IMR-90 (cell line): Measurements from ENCODE around the gene ANO9. TPM values are rescaled to one million over a fixed set of nuclear protein-coding genes. Genes with fewer than 3 reads are reported as not detected.

ENCODE experiments used
- ATAC-seq: fragments of 200-7000 bp; cut with Tn5 transposase; 2 replicates; pipeline ENCODE4 v1.9.1; 2020; ENCODE audit warnings: low read depth, mild to moderate bottlenecking, moderate library complexity
- BruUV-seq: library from RNA; stranded (reverse); fragments of 400-500 nt; replicated peaks from 2 replicates; lab custom pipeline; 2021; lab: Mats Ljungman, UMichigan
- CTCF ChIA-PET: fragments of 300-600 bp; formaldehyde crosslinking; extraction: SDS; loops from one replicate; lab custom pipeline; 2021; ENCODE audit warnings: antibody characterized with exemption; lab: Yijun Ruan, JAX
- POLR2A ChIA-PET: fragments of 300-600 bp; sonication (Branson Sonifier 250); formaldehyde crosslinking; loops from one replicate; lab custom pipeline; 2022; ENCODE audit warnings: antibody characterized with exemption; ENCODE audit not compliant: unreplicated experiment; lab: Charles Lee
- DNase-seq: peaks from one replicate; pipeline ENCODE4 v3.0.0; 2013
- H2AFZ ChIP-seq: replicated peaks from 2 replicates; pipeline ENCODE3; 2013; ENCODE audit warnings: low read length, mild to moderate bottlenecking; ENCODE audit not compliant: poor library complexity
- H2AK5ac ChIP-seq: 2 replicates; pipeline ENCODE4 v1.6.1; 2013; ENCODE audit warnings: low read depth, low read length, inconsistent platforms
- H2AK9ac ChIP-seq: replicated peaks from 2 replicates; pipeline ENCODE3; 2013; ENCODE audit warnings: mild to moderate bottlenecking, low read depth, low read length, moderate library complexity; ENCODE audit not compliant: poor library complexity
- H2BK120ac ChIP-seq: 2 replicates; pipeline ENCODE4 v1.6.1; 2013; ENCODE audit warnings: low read depth, low read length, inconsistent platforms
- H2BK15ac ChIP-seq: 3 replicates; pipeline ENCODE4 v1.6.1; 2013; ENCODE audit warnings: low read depth, low read length, inconsistent platforms
- H2BK20ac ChIP-seq: 2 replicates; pipeline ENCODE4 v1.6.1; 2013; ENCODE audit warnings: low read depth, mild to moderate bottlenecking, inconsistent platforms, low read length, moderate library complexity
- H2BK5ac ChIP-seq: 2 replicates; pipeline ENCODE4 v1.6.1; 2013; ENCODE audit warnings: mild to moderate bottlenecking, low read depth, low read length, inconsistent platforms; ENCODE audit not compliant: poor library complexity, severe bottlenecking
- H3K14ac ChIP-seq: replicated peaks from 2 replicates; pipeline ENCODE4 v1.6.1; 2013; ENCODE audit warnings: low read depth, low read length, inconsistent platforms
- H3K18ac ChIP-seq: 2 replicates; pipeline ENCODE4 v1.6.1; 2013; ENCODE audit warnings: low read depth, low read length, control low read depth
- H3K23ac ChIP-seq: 2 replicates; pipeline ENCODE4 v1.6.1; 2013; ENCODE audit warnings: low read depth, low read length, inconsistent platforms
- H3K27ac ChIP-seq: 2 replicates; pipeline ENCODE4 v1.5.1; 2013; ENCODE audit warnings: mild to moderate bottlenecking, control low read depth, low read length; ENCODE audit not compliant: insufficient read depth
- H3K27me3 ChIP-seq: 2 replicates; pipeline ENCODE4 v1.6.1; 2013; ENCODE audit warnings: low read length; ENCODE audit not compliant: control insufficient read depth, insufficient read depth
- H3K36me3 ChIP-seq: 2 replicates; pipeline ENCODE4 v1.6.1; 2013; ENCODE audit warnings: low read length, mixed read lengths; ENCODE audit not compliant: control insufficient read depth, insufficient read depth
- H3K4ac ChIP-seq: 2 replicates; pipeline ENCODE4 v1.6.1; 2013; ENCODE audit warnings: low read depth, low read length, inconsistent platforms
- H3K4me1 ChIP-seq: 2 replicates; pipeline ENCODE4 v1.6.1; 2013; ENCODE audit warnings: low read length, mixed read lengths; ENCODE audit not compliant: control insufficient read depth, insufficient read depth
- H3K4me2 ChIP-seq: 2 replicates; pipeline ENCODE4 v1.6.1; 2013; ENCODE audit warnings: low read depth, mild to moderate bottlenecking, control low read depth, low read length, moderate library complexity
- H3K4me3 ChIP-seq: 2 replicates; pipeline ENCODE4 v1.5.1; 2013; ENCODE audit warnings: low read depth, mild to moderate bottlenecking, control low read depth, low read length, moderate library complexity; ENCODE audit not compliant: insufficient read depth
- H3K56ac ChIP-seq: 2 replicates; pipeline ENCODE4 v1.6.1; 2013; ENCODE audit warnings: low read length, inconsistent platforms; ENCODE audit not compliant: insufficient read depth; ENCODE audit errors: extremely low read depth
- H3K79me1 ChIP-seq, 2 experiments: 2 replicates each; pipeline ENCODE4 v1.6.1; 2013; ENCODE audit warnings: low read length in 2 of 2, inconsistent platforms in 1 of 2, low read depth in 1 of 2
- H3K9ac ChIP-seq: 2 replicates; pipeline ENCODE4 v1.6.1; 2013; ENCODE audit warnings: low read depth, low read length, control low read depth
- H3K9me1 ChIP-seq: 2 replicates; pipeline ENCODE4 v1.6.1; 2013; ENCODE audit warnings: low read length, inconsistent platforms; ENCODE audit not compliant: insufficient read depth
- H3K9me3 ChIP-seq: 2 replicates; pipeline ENCODE4 v1.6.1; 2013; ENCODE audit warnings: low read length; ENCODE audit not compliant: control insufficient read depth, insufficient read depth
- H4K20me1 ChIP-seq: 2 replicates; pipeline ENCODE4 v1.6.1; 2013; ENCODE audit warnings: low read length, inconsistent platforms; ENCODE audit not compliant: insufficient read depth
- H4K5ac ChIP-seq: 2 replicates; pipeline ENCODE4 v1.6.1; 2013; ENCODE audit warnings: mild to moderate bottlenecking, low read depth, low read length, control low read depth
- H4K8ac ChIP-seq, 2 experiments: 2 replicates each; pipeline ENCODE4 v1.6.1; 2013; ENCODE audit warnings: low read depth in 2 of 2, low read length in 2 of 2, control low read depth in 1 of 2, inconsistent platforms in 1 of 2
- H4K91ac ChIP-seq: 2 replicates; pipeline ENCODE4 v1.6.1; 2013; ENCODE audit warnings: low read depth, low read length, inconsistent platforms; ENCODE audit not compliant: insufficient read depth
- BHLHE40 ChIP-seq: fragments of 150-350 bp; IDR thresholded peaks from 2 replicates; pipeline ENCODE4 v1.6.1; 2016; ENCODE audit warnings: mild to moderate bottlenecking, low read depth, low read length
- CEBPB ChIP-seq: IDR thresholded peaks from 2 replicates; pipeline ENCODE4 v1.6.1; 2012; ENCODE audit warnings: low read depth, low read length, improper control_type of control experiment
- CHD1 ChIP-seq: IDR thresholded peaks from 2 replicates; pipeline ENCODE4 v1.6.1; 2012; ENCODE audit warnings: low read depth, low read length, improper control_type of control experiment
- CTCF ChIP-seq: conservative IDR thresholded peaks from 2 replicates; pipeline ENCODE4 v1.5.1; 2012; ENCODE audit warnings: mild to moderate bottlenecking, low read depth, low read length, improper control_type of control experiment
- ELK1 ChIP-seq: fragments of 150-350 bp; IDR thresholded peaks from 2 replicates; pipeline ENCODE4 v1.6.1; 2016; ENCODE audit warnings: low read depth, mild to moderate bottlenecking, low read length, moderate library complexity, borderline replicate concordance
- FOS ChIP-seq: fragments of 150-350 bp; IDR thresholded peaks from 2 replicates; pipeline ENCODE4 v1.6.1; 2016; ENCODE audit warnings: low read depth, low read length
- MAFK ChIP-seq: IDR thresholded peaks from 2 replicates; pipeline ENCODE4 v1.6.1; 2012; ENCODE audit warnings: low read depth, low read length, improper control_type of control experiment
- MAZ ChIP-seq: IDR thresholded peaks from 2 replicates; pipeline ENCODE4 v1.6.1; 2012; ENCODE audit warnings: low read depth, mild to moderate bottlenecking, low read length, improper control_type of control experiment, moderate library complexity, borderline replicate concordance
- MXI1 ChIP-seq: IDR thresholded peaks from 2 replicates; pipeline ENCODE4 v1.6.1; 2012; ENCODE audit warnings: low read depth, mild to moderate bottlenecking, low read length, moderate library complexity, borderline replicate concordance
- NFE2L2 ChIP-seq: fragments of 150-350 bp; IDR thresholded peaks from 2 replicates; pipeline ENCODE4 v1.6.1; 2016; ENCODE audit warnings: low read depth, mild to moderate bottlenecking, low read length
- POLR2A ChIP-seq: IDR thresholded peaks from 2 replicates; pipeline ENCODE4 v1.6.1; 2012; ENCODE audit warnings: mild to moderate bottlenecking, low read depth, low read length
- RAD21 ChIP-seq: IDR thresholded peaks from 2 replicates; pipeline ENCODE4 v1.6.1; 2012; ENCODE audit warnings: low read length, improper control_type of control experiment
- RCOR1 ChIP-seq: IDR thresholded peaks from 2 replicates; pipeline ENCODE4 v1.6.1; 2012; ENCODE audit warnings: mild to moderate bottlenecking, low read length, improper control_type of control experiment; ENCODE audit not compliant: insufficient replicate concordance
- RFX5 ChIP-seq: IDR thresholded peaks from 2 replicates; pipeline ENCODE4 v1.8.0; 2012; ENCODE audit warnings: low read depth, mild to moderate bottlenecking, low read length, moderate library complexity
- SMC3 ChIP-seq: fragments of 150-350 bp; IDR thresholded peaks from 2 replicates; pipeline ENCODE4 v1.6.1; 2016; ENCODE audit warnings: low read depth, mild to moderate bottlenecking, antibody characterized with exemption, low read length, moderate library complexity
- USF2 ChIP-seq: fragments of 150-350 bp; IDR thresholded peaks from 2 replicates; pipeline ENCODE4 v1.6.1; 2017; ENCODE audit warnings: mild to moderate bottlenecking, antibody characterized with exemption, low read length, low read depth
- WGBS, 2 experiments: methylation state at CpG; one replicate each; pipeline versions ENCODE4 v1.1.5 to v1.1.7; 2013; ENCODE audit warnings: missing lambda C conversion rate in 2 of 2; ENCODE audit not compliant: insufficient read length in 1 of 2; ENCODE audit errors: extremely low coverage in 2 of 2; 5-methylcytosine and 5-hydroxymethylcytosine counted together
- dilution Hi-C: fragments of 300-500 bp; cut with HindIII; formaldehyde crosslinking; loops from one replicate; pipeline ENCODE4 v1.14.3; 2018; ENCODE audit warnings: low sequenced_read_pairs; ENCODE audit not compliant: unreplicated experiment
- in situ Hi-C: fragments of 300-500 bp; cut with MboI; formaldehyde crosslinking; loops from 3 replicates; pipeline ENCODE4 v1.14.3; 2019; ENCODE audit warnings: low sequenced_read_pairs, inconsistent platforms, mixed read lengths
- intact Hi-C: fragments of 100-400 bp; cut with micrococcal nuclease; formaldehyde crosslinking; loops from 2 replicates; pipeline ENCODE4 v1.10.0; 2022
- polyA plus RNA-seq, 3 experiments: library from polyadenylated mRNA; depleted of rRNA; stranded (reverse); fragments of >200 nt; gene quantifications; 2 replicates each; pipeline ENCODE4 v1.2.3, GENCODE V29; 2012; ENCODE audit warnings: low replicate concordance in 1 of 3
- total RNA-seq: library from RNA; depleted of rRNA; stranded (reverse); fragments of >200 nt; gene quantifications from 2 replicates; pipeline ENCODE4 v1.2.3, GENCODE V29; 2012

ANO9 gene
- total and polyA plus RNA-seq, 2 of the 4 experiments (the other 2 are of a cell fraction): not detected

- dilution Hi-C loops: no loop called here
Observed at GRCh38 chr11:468493-468892, 26.7 kb upstream of the ANO9 start.

More at GRCh38 chr11:468493-468892, 26.7 kb upstream of the ANO9 start:
- 0 out of 2 replicates have a peak overlapping the region, but pooled peaks have one; percentile 0 for H3K14ac ChIP-seq
- ChIA-PET CTCF (no interaction called here), POLR2A (no interaction called here)
- 29% methylated on average over 4 of the region's 6 CpGs; no CpG with 5 or more reads in 1 of the 2 experiments for WGBS, 2 experiments
- H4K5ac ChIP-seq: peak overlapping the region; percentile 18
- H3K18ac ChIP-seq: peak overlapping the region; percentile 45; the same call in 1 of the 2 replicates
- no peak overlapping the region for H2BK15ac ChIP-seq
- H3K9ac ChIP-seq: no peak overlapping the region; the same call in 1 of the 2 replicates
- no peak overlapping the region for H3K56ac ChIP-seq
- H2AK9ac ChIP-seq: no peak overlapping the region
- H2AFZ ChIP-seq: peak overlapping the region; percentile 1
- no peak overlapping the region for H3K4me2 ChIP-seq
- no peaks in the 10 kb centered on the region for H4K20me1 ChIP-seq
- peaks cover 6% of the 10 kb centered on the region for H3K36me3 ChIP-seq
- H3K79me1 ChIP-seq: peaks cover 5 to 60% of the 10 kb centered on the region in 2 experiments; a peak in 3 of 4 replicates
- no peak for DNase-seq
- peaks cover 17% of the 10 kb centered on the region for H3K4me1 ChIP-seq
- peak overlapping the region; percentile 99; the same call in 1 of the 2 replicates for H3K27ac ChIP-seq
- no peak overlapping the region for H2BK20ac ChIP-seq
- TF ChIP-seq RAD21: no peak
- TF ChIP-seq ELK1: no peak
- no peak for TF ChIP-seq FOS
- TF ChIP-seq CHD1: no peak
- no peak for TF ChIP-seq NFE2L2
- TF ChIP-seq MAFK: no peak
- TF ChIP-seq CTCF: no peak
- TF ChIP-seq MXI1: no peak
- no peak for TF ChIP-seq USF2
- no peak for TF ChIP-seq RCOR1
- no peak for TF ChIP-seq BHLHE40
- TF ChIP-seq RFX5: no peak
- no peak for TF ChIP-seq CEBPB
- no peak for TF ChIP-seq SMC3
- TF ChIP-seq POLR2A: no peak
- no peak for TF ChIP-seq MAZ
- in situ Hi-C loops (no loop called here), intact Hi-C loops (loop anchor here (2.0 kb wide), 1 partner anchor 18 kb away; the partner anchor contains the start of gene PTDSS2)
- H3K9me1 ChIP-seq: peaks cover 15% of the 10 kb centered on the region
- no peaks in the 10 kb centered on the region for H3K27me3 ChIP-seq
- H2AK5ac ChIP-seq: peak overlapping the region; percentile 17
- H2BK5ac ChIP-seq: peak overlapping the region; percentile 21
- no peaks in the 10 kb centered on the region for H3K9me3 ChIP-seq
- BruUV-seq: no TSS peak
- H4K91ac ChIP-seq: no peak overlapping the region
- 0 out of 2 replicates have a peak overlapping the region, but pooled peaks have one; percentile 55 for H2BK120ac ChIP-seq
- H3K4me3 ChIP-seq: no peak overlapping the region
- H3K23ac ChIP-seq: peak overlapping the region; percentile 1
- peak overlapping the region in 1 of 2 experiments; percentile 99 for H4K8ac ChIP-seq
- no peak for ATAC-seq
- peak overlapping the region; percentile 46; the same call in 1 of the 2 replicates for H3K4ac ChIP-seq
